PFSK-1 (cell line): ENCODE results near the gene TRABD2A.

ENCODE experiments used
- POLR2AphosphoS5 ChIP-seq: IDR thresholded peaks from 2 replicates; pipeline ENCODE4 v1.6.1; 2012; ENCODE audit warnings: low read depth, mild to moderate bottlenecking, control low read depth, low read length, moderate library complexity
- SIN3A ChIP-seq: IDR thresholded peaks from 2 replicates; pipeline ENCODE4 v1.6.1; 2012; ENCODE audit warnings: mild to moderate bottlenecking, low read length, moderate library complexity, borderline replicate concordance; ENCODE audit not compliant: insufficient read depth
- TAF1 ChIP-seq: IDR thresholded peaks from 2 replicates; pipeline ENCODE4 v1.6.1; 2012; ENCODE audit warnings: low read length, control low read depth, borderline replicate concordance; ENCODE audit not compliant: insufficient read depth
- TF ChIP-seq, protein P1 (sequence below), 2 experiments: IDR thresholded peaks; 2 replicates each; pipeline versions ENCODE4 v1.6.1 to v1.8.0; 2011 to 2012; ENCODE audit warnings: low read depth in 2 of 2, low read length in 2 of 2, control low read depth in 1 of 2, inconsistent platforms in 1 of 2, mild to moderate bottlenecking in 1 of 2, moderate library complexity in 1 of 2; ENCODE audit not compliant: insufficient read depth in 1 of 2

DNA sequence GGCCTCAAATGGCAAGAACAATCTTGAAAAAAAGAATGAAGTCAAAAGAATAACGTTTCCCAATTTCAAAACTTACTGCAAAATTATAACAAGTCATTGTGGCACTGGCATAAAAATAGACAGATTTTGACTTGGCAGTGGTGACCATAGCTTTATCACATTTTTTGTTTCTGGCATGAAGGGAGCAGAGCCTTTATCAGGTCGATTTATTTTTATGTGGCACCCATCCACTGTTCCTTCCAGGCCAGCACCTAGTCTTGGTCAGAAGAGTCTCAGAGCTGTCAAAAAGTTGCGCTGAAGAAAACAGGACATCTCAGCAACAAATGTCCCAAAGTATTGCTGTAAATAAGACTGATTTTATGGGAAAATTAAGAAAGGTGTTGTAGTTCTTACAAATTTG, 92.4 kb downstream of the TRABD2A start:
- TF ChIP-seq TAF1, result no peak
- TF ChIP-seq POLR2AphosphoS5, result no peak
- TF ChIP-seq, protein P1, sequence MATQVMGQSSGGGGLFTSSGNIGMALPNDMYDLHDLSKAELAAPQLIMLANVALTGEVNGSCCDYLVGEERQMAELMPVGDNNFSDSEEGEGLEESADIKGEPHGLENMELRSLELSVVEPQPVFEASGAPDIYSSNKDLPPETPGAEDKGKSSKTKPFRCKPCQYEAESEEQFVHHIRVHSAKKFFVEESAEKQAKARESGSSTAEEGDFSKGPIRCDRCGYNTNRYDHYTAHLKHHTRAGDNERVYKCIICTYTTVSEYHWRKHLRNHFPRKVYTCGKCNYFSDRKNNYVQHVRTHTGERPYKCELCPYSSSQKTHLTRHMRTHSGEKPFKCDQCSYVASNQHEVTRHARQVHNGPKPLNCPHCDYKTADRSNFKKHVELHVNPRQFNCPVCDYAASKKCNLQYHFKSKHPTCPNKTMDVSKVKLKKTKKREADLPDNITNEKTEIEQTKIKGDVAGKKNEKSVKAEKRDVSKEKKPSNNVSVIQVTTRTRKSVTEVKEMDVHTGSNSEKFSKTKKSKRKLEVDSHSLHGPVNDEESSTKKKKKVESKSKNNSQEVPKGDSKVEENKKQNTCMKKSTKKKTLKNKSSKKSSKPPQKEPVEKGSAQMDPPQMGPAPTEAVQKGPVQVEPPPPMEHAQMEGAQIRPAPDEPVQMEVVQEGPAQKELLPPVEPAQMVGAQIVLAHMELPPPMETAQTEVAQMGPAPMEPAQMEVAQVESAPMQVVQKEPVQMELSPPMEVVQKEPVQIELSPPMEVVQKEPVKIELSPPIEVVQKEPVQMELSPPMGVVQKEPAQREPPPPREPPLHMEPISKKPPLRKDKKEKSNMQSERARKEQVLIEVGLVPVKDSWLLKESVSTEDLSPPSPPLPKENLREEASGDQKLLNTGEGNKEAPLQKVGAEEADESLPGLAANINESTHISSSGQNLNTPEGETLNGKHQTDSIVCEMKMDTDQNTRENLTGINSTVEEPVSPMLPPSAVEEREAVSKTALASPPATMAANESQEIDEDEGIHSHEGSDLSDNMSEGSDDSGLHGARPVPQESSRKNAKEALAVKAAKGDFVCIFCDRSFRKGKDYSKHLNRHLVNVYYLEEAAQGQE (IDR thresholded peaks at IDR 0.05; ENCODE audit: insufficient read depth in 1 of 2, low read depth in 2 of 2, low read length in 2 of 2), result no peak
- no peak for TF ChIP-seq SIN3A
